Ammon's horn (tissue), 1 donor: ENCODE measurements around the gene DEFB129.
"Not testable (repeated sequence)": the region's sequence is repeated elsewhere in the genome, so short reads cannot be mapped to it uniquely, and the experiment has no call there.

ENCODE experiments used
- DNase-seq: peaks from one replicate; pipeline ENCODE4 v3.0.0-alpha.2; 2016; ENCODE audit warnings: low spot score

The DEFB129 gene

GRCh38 chr20:253447-253846 is 26.4 kb downstream of the DEFB129 start:
- not testable (repeated sequence) for DNase-seq

- DNase-seq: no peak
Measured at GRCh38 chr20:257419-257818, 30.4 kb downstream of the DEFB129 start, which contains the start of gene DEFB132. Gene DEFB132, plus strand, starts transcription at chr20:257724. Its CDS starts 55 bp downstream, at chr20:257779.

- DNase-seq: no peak
Measured at GRCh38 chr20:258269-258858, 31.3 kb downstream of the DEFB129 start.

- peak; percentile 14 for DNase-seq
Measured at GRCh38 chr20:258963-259362, 31.9 kb downstream of the DEFB129 start.

- DNase-seq: no peak
Measured at GRCh38 chr20:259981-260380, 32.9 kb downstream of the DEFB129 start.

- no peak for DNase-seq
Measured at GRCh38 chr20:263701-264100, 36.6 kb downstream of the DEFB129 start.

- DNase-seq: peak; percentile 88
Measured at GRCh38 chr20:266596-267562, 39.8 kb downstream of the DEFB129 start.

GRCh38 chr20:270517-270916 is 43.5 kb downstream of the DEFB129 start:
- no peak for DNase-seq

- DNase-seq: no peak
Measured at GRCh38 chr20:271069-271468, 44.0 kb downstream of the DEFB129 start.

- no peak for DNase-seq
Measured at GRCh38 chr20:271528-271927, 44.5 kb downstream of the DEFB129 start.

GRCh38 chr20:272718-273117 is 45.7 kb downstream of the DEFB129 start:
- DNase-seq: no peak

- no peak for DNase-seq
Measured at GRCh38 chr20:273884-274283, 46.8 kb downstream of the DEFB129 start.

- DNase-seq: no peak
Measured at GRCh38 chr20:275791-276190, 48.7 kb downstream of the DEFB129 start.

- no peak for DNase-seq
Measured at GRCh38 chr20:276620-277495, 49.8 kb downstream of the DEFB129 start.

GRCh38 chr20:277496-277781 is 50.4 kb downstream of the DEFB129 start:
- DNase-seq: no peak

- DNase-seq: no peak
Measured at GRCh38 chr20:278181-278580, 51.1 kb downstream of the DEFB129 start.

- no peak for DNase-seq
Measured at GRCh38 chr20:278607-279571, 51.8 kb downstream of the DEFB129 start.
